HuH-7 (cell line): Measurements from ENCODE around the gene MUC20.
"Not testable (repeated sequence)": the region's sequence is repeated elsewhere in the genome, so short reads cannot be mapped to it uniquely, and the experiment has no call there.

Experiments
- DNase-seq: peaks from one replicate; pipeline ENCODE4 v3.0.0; 2011; ENCODE audit warnings: low spot score

The MUC20 gene

DNA sequence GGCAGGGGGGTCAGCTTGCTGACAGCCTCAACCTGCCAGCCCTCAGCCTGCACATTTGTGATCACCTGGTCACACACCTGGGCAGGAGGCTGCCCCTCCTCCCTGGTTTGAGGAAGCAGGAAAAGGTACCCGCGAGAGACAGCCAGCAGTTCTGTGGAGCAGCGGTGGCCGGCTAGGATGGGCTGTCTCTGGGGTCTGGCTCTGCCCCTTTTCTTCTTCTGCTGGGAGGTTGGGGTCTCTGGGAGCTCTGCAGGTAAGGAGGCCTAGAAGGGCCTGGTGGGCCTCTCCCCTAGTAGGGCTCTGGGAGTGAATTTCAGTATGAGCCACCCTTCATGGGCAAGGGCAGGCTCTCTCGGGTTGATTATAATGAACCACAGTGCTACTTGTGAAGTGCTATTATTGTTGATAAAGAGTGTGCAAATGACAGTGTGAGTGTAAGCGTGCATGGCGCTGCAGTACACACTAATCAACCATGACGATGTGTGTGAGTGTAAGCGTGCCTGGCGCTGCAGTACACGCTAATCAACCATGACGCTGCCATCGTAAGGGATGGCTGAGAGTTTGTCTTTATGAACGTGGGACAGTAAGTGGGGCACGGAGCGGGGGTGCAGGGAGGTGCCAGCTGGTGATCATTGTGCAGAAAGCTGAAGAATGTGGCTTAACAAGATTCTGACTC lies at the start of gene MUC20:
TSS of gene MUC20 (plus strand) at position 148 of the 676 bp plus-strand sequence. CDS start at position 178, 30 bp downstream.
- not testable (repeated sequence) for DNase-seq

DNA sequence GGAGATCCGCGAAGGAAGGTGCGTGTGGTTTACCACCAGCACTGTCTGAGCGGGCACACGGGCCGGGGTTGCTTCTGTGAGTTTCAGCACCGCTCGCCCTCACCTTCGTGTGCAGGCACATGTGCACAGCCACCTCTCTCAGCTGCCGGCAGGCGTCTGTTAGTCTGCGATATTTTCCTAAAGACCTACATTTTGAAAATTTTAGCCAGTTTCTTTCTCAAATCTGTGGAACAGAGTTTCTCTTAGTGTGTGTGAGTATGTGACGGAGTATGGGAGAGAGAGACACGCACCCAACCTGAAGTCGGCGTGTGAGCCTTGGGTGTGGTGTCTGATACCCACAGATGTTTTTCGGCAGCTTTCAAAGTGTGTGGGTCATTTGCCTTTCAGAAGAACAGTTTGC lies 49.5 kb upstream of the MUC20 start:
- not testable (repeated sequence) for DNase-seq

DNA sequence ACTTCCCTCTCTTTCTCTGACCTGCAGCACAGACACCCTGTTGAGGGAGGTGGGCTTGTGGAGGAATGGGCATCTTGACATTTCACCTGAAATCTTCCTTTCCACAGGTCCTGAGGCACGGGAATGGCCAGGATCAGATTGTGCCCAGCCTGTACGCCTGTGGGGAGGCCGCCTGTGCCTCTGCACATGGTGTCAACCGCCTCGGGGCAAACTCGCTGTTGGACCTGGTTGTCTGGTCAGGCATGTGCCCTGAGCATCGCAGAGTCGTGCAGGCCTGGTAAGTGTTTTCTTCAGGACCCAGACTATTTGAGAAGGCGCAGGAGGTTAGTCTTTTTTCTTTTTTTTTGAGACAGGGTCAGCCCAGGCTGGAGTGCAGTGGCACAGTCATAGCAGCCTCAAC lies 47.1 kb upstream of the MUC20 start:
- DNase-seq, result not testable (repeated sequence)

GRCh38 chr3:195678391-195679015 lies 42.3 kb upstream of the MUC20 start:
- not testable (repeated sequence) for DNase-seq

DNA sequence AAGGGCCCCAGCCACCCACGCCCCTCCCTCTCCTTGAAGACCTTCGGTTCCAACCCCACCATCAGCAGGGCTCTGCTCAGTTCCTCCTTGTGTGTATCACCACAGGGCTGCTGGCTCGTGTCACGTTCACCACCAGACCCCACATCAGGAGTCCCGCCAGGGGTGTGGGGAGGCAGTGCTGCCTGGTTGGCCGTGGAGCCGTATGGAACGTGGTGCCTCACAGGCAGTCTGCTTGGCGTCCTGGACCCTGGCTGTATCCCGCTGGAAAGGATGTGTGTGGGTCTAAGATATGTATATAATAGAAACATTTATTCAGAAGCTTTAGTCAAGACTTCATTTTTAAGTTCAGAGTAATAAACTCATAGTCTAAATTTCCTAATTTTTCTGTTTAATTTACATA lies 40.1 kb upstream of the MUC20 start:
- not testable (repeated sequence) for DNase-seq

DNA sequence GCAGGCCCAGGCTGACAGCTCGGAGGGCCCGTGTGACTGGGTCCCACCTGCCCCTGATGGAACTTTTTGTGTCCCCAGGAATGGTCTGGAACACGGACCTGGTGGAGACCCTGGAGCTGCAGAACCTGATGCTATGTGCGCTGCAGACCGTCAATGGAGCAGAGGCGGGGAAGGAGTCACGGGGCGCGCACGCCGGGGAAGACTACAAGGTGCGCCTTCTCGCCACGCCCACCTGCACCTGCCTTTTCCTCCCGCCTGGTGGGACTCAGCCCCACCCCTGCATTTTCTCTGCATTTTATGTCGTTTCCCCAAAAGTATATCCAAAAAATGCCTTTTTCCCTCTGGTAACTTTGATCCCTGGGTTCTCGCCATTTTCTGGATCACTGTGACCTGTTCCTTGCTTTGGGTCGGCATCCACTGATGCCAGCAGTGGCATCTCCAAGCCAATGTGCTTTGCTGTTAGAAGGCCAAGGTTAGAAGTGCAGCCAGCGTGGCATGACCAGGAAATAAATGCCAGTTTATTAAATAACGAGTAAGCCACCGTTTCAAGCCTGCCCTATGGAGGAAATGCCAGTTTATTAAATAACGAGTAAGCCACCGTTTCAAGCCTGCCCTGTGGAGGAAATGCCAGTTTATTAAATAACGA lies 39.2 kb upstream of the MUC20 start:
- not testable (repeated sequence) for DNase-seq

GRCh38 chr3:195682104-195682742 lies 38.6 kb upstream of the MUC20 start:
- DNase-seq, result not testable (repeated sequence)

GRCh38 chr3:195683722-195684526 lies 36.9 kb upstream of the MUC20 start:
- not testable (repeated sequence) for DNase-seq

- not testable (repeated sequence) for DNase-seq
Measured at GRCh38 chr3:195684527-195685257, 36.1 kb upstream of the MUC20 start.

DNA sequence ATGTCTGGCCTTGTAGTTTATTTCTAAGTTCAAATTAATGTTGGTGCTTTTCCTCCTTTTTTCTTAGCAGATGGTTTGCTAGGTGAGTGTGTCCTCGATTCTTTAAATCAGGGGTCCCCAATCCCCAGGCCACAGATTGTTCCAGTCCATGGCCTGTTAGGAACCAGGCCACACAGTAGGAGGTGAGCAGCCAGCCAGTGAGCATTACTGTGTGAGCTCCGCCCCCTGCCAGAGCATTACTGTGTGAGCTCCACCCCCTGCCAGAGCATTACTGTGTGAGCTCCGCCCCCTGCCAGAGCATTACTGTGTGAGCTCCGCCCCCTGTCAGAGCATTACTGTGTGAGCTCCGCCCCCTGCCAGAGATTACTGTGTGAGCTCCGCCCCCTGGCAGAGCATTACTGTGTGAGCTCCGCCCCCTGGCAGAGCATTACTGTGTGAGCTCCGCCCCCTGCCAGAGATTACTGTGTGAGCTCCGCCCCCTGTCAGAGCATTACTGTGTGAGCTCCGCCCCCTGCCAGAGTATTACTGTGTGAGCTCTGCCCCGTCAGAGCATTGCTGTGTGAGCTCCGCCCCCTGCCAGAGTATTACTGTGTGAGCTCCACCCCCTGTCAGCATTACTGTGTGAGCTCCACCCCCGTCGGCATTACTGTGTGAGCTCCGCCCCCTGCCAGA lies 34.1 kb upstream of the MUC20 start:
- DNase-seq, result not testable (repeated sequence)

DNA sequence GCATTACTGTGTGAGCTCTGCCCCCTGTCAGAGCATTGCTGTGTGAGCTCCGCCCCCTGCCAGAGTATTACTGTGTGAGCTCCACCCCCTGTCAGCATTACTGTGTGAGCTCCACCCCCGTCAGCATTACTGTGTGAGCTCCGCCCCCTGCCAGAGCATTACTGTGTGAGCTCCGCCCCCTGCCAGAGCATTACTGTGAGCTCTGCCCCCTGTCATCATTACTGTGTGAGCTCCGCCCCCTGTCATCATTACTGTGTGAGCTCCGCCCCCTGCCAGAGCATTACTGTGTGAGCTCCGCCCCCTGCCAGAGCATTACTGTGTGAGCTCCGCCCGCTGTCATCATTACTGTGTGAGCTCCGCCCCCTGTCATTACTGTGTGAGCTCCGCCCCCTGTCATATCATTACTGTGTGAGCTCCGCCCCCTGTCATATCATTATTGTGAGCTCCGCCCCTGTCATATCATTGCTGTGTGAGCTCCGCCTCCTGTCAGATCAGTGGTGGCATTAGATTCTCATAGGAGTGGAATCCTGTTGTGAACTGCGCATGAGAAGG lies 33.5 kb upstream of the MUC20 start:
- DNase-seq, result not testable (repeated sequence)

DNA sequence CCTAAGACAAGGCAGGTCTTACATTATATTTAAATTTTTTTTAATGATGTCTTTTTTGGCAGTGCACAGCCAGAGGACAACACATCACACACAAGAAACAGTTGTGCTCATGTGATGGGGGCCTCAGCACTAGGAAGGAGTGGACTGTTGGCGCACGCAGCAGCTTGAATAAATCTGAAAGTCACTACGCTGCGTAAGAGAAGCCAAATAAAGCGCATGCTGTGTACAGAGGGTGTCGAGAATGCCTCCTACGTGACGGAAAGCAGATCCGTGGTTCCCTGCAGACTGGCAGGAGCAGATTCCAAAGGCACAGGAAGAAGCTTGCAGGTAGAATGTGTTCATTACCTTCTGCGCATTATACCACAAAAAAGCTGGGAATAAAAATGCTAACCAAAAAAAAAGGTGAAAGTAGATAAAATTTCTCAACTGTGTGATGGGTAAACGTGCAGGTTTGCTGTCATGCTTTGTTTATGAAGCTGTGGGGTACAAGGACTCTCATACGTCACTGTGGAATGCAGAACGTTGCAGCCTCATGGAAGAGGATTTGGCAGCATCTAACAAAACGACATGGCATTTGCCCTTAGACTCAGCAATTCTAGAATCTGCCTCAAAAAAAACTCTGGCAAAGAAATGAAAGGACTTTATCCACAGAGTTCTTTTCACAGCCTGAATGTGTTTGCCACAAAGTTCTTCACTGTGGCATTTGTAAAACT lies 32.2 kb upstream of the MUC20 start:
- DNase-seq, result not testable (repeated sequence)

- DNase-seq, result not testable (repeated sequence)
Measured at GRCh38 chr3:195689184-195690070, 31.4 kb upstream of the MUC20 start.

- no peak for DNase-seq
Measured at GRCh38 chr3:195690951-195691350, 29.8 kb upstream of the MUC20 start.

- not testable (repeated sequence) for DNase-seq
Measured at GRCh38 chr3:195691596-195692353, 29.0 kb upstream of the MUC20 start.

- no peak for DNase-seq
Measured at GRCh38 chr3:195692354-195692685, 28.5 kb upstream of the MUC20 start.

DNA sequence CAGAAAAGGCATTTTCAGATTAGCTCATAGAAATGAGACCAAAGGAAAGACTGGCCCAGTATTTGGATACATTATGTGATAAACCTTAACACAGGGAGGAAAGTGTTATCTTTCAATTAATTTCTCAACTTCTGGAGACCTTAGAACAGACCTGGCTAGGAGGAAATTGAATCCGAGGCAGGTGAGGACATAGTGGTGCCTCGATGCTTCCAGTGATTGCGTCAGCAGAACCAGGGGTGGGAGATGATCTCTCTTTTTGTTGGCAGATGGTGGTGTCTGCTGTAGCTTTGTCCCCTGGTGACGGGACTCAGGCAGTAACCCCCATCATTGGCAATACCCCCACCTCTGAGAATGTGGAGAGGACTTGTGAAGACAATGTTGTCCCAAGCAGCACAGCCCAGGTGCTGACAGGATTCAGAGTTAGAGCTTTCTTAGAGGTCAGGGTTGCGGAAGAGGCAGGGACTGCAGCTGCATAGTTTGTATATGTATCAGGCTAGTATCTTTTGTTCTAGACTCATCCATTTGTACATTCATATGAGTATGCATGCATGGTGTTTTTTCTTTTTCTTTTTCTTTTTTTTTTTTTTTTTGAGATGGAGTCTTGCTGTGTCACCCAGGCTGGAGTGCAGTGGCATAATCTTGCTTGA lies 27.9 kb upstream of the MUC20 start:
- DNase-seq, result no peak
